Epithelial cell of proximal tubule (primary cell): ENCODE measurements around the gene FADS3. TPM values are rescaled to one million over a fixed set of nuclear protein-coding genes. Genes with fewer than 3 reads are reported as not detected.

ENCODE experiments used
- DNase-seq: peaks from one replicate; pipeline ENCODE4 v3.0.0-alpha.2; 2011; ENCODE audit warnings: low read depth
- H3K4me3 ChIP-seq: 2 replicates; pipeline ENCODE4 v1.5.1; 2011; ENCODE audit warnings: low read depth, mild to moderate bottlenecking, low read length
- total RNA-seq: library from RNA; depleted of rRNA; stranded (reverse); fragments of >200 nt; gene quantifications from 2 replicates; pipeline ENCODE4 v1.2.3, GENCODE V29; 2015
- TF ChIP-seq, protein P1 (sequence below): conservative IDR thresholded peaks from 2 replicates; pipeline ENCODE4 v1.5.1; 2012; ENCODE audit warnings: low read depth, mild to moderate bottlenecking, low read length

The FADS3 gene
- total RNA-seq, 1 donor from 2014 or later, result 48.0 TPM

DNA sequence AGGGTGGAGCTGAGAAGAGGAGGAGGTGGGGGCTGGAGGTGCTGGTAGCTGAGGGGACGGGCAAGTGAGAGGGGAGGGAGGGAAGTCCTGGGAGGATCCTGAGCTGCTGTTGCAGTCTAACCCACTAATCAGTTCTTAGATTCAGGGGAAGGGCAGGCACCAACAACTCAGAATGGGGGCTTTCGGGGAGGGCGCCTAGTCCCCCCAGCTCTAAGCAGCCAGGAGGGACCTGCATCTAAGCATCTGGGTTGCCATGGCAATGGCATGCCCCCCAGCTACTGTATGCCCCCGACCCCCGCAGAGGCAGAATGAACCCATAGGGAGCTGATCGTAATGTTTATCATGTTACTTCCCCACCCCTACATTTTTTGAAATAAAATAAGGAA is 24.4 kb downstream of the FADS3 start:
- DNase-seq, result no peak
- no peak overlapping the region for H3K4me3 ChIP-seq
- TF ChIP-seq, protein P1, sequence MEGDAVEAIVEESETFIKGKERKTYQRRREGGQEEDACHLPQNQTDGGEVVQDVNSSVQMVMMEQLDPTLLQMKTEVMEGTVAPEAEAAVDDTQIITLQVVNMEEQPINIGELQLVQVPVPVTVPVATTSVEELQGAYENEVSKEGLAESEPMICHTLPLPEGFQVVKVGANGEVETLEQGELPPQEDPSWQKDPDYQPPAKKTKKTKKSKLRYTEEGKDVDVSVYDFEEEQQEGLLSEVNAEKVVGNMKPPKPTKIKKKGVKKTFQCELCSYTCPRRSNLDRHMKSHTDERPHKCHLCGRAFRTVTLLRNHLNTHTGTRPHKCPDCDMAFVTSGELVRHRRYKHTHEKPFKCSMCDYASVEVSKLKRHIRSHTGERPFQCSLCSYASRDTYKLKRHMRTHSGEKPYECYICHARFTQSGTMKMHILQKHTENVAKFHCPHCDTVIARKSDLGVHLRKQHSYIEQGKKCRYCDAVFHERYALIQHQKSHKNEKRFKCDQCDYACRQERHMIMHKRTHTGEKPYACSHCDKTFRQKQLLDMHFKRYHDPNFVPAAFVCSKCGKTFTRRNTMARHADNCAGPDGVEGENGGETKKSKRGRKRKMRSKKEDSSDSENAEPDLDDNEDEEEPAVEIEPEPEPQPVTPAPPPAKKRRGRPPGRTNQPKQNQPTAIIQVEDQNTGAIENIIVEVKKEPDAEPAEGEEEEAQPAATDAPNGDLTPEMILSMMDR, result no peak

DNA sequence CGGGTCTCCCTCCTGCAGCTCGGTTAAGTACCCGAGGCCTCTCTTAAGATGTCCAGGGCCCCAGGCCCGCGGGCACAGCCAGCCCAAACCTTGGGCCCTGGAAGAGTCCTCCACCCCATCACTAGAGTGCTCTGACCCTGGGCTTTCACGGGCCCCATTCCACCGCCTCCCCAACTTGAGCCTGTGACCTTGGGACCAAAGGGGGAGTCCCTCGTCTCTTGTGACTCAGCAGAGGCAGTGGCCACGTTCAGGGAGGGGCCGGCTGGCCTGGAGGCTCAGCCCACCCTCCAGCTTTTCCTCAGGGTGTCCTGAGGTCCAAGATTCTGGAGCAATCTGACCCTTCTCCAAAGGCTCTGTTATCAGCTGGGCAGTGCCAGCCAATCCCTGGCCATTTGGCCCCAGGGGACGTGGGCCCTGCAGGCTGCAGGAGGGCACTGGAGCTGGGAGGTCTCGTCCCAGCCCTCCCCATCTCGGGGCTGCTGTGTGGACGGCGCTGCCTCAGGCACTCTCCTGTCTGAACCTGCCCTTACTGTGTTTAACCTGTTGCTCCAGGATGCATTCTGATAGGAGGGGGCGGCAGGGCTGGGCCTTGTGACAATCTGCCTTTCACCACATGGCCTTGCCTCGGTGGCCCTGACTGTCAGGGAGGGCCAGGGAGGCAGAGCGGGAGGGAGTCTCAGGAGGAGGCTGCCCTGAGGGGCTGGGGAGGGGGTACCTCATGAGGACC is 25.0 kb downstream of the FADS3 start:
- no peak for DNase-seq
- TF ChIP-seq, protein P1, result no peak
- no peak overlapping the region for H3K4me3 ChIP-seq

- TF ChIP-seq, protein P1, result no peak
- no peak for DNase-seq
- no peak overlapping the region for H3K4me3 ChIP-seq
These were observed 26.2 kb downstream of the FADS3 start for GRCh38 chr11:61864814-61865775.

DNA sequence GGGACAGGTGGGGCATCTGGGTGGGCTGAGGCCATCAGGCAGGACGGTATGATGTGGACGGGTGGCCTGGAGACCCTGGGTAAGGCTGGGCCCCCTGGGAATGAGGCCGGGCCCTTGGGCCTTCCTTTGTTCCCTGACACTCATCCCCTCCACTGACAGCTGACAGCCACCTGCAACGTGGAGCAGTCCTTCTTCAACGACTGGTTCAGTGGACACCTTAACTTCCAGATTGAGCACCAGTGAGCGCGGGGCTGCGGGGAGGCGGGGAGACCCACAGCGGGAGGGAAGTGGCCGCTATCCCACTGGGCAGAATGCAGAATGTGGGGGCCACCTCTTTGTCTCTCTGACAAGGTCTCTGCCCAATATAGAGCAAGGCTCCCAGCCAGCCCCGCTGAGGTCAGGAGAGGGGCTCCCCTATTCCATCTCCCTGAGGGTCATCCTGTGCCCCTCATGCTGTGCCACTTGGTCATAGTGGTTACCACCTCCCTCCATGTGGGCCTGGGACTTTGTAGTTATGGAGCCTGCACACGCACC is 27.7 kb downstream of the FADS3 start:
- TF ChIP-seq, protein P1, result no peak
- DNase-seq, result no peak

DNA sequence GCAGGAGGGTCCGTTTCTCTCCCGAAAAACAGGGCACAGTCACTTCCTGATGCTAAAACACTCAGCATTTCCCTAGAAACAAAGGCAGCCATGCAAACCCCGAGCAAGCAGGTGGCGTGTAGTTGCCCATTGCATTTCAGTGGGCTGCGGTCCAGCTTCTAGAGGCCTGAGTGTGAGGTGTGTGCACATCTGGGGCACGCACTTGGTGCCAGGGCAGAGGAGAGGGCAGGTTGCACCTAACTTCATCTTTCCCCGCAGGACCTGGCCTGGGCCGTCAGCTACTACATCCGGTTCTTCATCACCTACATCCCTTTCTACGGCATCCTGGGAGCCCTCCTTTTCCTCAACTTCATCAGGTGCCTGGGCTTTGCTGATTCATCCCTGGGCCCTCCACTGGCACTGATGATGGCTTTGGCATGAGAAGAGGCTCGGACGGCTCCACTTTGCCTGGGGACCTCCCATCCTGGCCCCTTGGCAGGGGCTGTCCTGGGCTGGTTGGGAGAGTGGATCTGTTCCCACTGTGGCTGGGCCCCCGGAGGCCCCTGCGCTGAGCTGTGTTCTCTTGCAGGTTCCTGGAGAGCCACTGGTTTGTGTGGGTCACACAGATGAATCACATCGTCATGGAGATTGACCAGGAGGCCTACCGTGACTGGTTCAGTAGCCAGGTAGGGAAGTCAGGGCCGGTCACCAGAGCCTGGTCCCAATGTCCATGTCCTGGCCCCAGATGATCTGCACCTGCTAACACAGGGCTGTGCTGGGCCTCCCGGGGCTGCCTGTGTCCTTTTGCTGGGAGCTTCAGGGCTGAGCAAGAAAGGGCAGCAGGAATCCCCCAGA is 28.4 kb downstream of the FADS3 start:
- DNase-seq, result no peak
- no peak overlapping the region for H3K4me3 ChIP-seq
- TF ChIP-seq, protein P1, result no peak

More for the DNA sequence above, 27.7 kb downstream of the FADS3 start:
- no peak overlapping the region for H3K4me3 ChIP-seq

- no peak for DNase-seq
- TF ChIP-seq, protein P1, result no peak
- H3K4me3 ChIP-seq, result no peak overlapping the region
These were observed 29.7 kb downstream of the FADS3 start for GRCh38 chr11:61861634-61862033.
